ENCODE results near the gene KIR2DL1.
"Not testable (repeated sequence)": the region's sequence is repeated elsewhere in the genome, so short reads cannot be mapped to it uniquely, and the experiment has no call there.

KIR2DL1 gene

DNA sequence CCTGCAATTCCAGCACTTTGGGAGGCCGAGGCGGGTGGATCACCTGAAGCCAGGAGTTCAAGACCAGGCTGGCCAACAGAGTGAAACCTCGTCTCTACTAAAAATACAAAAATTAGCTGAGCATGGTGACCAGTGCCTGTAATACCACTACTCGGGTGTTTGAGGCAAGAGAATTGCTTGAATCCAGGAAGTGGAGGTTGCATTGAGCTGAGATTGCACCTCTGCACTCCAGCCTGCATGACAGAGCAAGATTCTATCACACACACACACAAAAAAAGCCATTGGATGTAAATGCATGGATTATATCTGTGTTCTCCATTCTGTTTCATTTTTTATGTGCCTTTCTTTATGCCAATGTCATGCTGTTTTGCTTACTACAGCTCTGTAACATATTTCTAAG lies 54.8 kb downstream of the KIR2DL1 start:
- DNase-seq, result not testable (repeated sequence)

DNA sequence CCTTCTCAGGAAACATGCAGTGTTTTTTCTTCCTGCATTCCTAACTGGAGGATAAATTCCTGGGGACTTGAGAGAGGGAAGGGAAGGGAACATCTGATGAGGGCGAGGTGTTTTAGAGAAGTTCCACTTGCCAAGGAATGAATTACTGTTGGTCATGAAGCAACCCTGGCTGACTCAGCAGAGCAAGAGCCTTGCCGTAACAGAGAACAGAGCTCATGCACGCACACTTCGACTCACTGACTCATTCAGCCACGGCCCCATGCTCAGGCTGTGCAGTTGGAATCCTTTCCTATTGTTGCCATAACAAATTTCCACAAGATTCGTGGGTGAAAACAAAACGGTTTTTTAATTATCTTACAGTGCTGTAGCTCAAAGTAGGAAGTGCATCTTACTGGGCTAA lies 55.7 kb downstream of the KIR2DL1 start:
- not testable (repeated sequence) for DNase-seq

DNA sequence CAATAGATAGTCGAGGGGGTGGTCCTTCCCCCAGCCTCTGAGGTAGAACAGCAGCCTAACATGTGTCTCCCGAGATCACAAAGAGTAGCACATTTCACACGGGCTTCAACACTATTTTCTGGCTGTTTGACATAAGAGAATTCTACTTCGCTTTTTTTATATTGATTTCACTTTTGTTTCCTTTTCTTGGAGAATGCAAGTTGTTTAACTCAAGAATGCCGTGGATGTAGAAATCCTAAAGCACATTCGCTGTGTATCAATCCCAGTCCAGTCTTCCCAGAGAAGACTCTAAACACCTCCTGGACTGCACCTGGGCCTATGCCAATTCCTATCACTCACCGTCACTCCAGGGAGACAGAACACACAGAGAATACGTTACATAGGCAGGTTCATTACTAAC lies 58.5 kb downstream of the KIR2DL1 start:
- DNase-seq, result not testable (repeated sequence)

DNA sequence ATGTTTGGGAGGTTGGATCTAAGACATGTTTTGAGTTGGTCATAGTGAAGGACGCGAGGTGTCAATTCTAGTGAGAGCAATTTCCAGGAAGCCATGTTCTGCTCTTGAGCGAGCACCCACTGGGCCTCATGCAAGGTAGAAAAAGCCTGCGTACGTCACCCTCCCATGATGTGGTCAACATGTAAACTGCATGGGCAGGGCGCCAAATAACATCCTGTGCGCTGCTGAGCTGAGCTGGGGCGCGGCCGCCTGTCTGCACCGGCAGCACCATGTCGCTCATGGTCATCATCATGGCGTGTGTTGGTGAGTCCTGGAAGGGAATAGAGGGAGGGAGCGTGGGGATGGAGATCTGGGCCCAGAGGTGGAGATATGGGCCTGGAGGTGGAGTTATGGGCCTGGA lies 62.9 kb downstream of the KIR2DL1 start, which contains the start of gene KIR2DS4:
KIR2DS4 (plus strand) TSS at position 181 of the 400 bp plus-strand sequence.
- not testable (repeated sequence) for DNase-seq

Data from NCI-H2029 (cell line).